HG03025 (cell line): ENCODE results near the gene NR1H4.
"Not testable (repeated sequence)": the region's sequence is repeated elsewhere in the genome, so short reads cannot be mapped to it uniquely, and the experiment has no call there.

ENCODE experiments used
- ATAC-seq: cut with Tn5 transposase; IDR thresholded peaks from one replicate; pipeline ENCODE4 v1.9.1; 2021; ENCODE audit warnings: mild to moderate bottlenecking, moderate library complexity; ENCODE audit not compliant: unreplicated experiment, low FRiP score

Gene NR1H4

GRCh38 chr12:100564905-100565467 is 91.3 kb downstream of the NR1H4 start:
- no peak for ATAC-seq

GRCh38 chr12:100565987-100566545 is 92.4 kb downstream of the NR1H4 start:
- no peak for ATAC-seq

DNA sequence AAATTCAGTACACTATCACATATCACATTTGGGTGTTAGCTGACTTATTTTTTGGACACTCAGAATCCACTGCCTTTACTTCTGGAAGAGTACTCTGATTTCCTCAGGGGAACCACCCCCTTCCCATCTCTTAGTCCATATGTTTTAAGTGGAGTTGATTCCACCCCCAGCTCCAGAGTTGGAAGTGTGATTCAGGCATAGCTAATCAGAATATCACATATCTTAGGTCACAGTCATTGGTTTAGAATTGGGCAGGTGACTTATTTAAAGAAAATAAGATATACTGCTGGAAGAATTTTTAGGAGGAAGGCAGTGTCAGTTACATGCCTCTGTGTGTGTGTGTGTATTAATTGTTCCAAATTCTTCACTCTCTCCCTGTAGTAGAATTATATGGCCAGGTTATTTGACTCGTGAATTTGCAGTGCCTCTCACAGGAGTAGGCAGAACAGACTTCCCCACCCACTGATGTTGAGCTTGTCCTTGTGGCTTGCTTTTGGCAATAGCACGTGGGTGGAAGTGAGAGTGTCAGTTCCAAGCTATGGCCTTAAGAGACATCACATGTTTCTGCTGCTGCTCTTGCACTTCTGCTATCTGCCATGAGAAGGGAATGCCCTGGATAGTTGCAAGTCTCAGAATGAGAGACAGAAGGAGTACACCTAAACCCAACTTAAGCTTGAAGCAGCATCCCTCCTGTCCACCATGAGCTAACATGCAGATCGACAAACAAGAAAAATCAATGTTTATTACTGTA is 93.4 kb downstream of the NR1H4 start:
- peak; percentile 99 for ATAC-seq

DNA sequence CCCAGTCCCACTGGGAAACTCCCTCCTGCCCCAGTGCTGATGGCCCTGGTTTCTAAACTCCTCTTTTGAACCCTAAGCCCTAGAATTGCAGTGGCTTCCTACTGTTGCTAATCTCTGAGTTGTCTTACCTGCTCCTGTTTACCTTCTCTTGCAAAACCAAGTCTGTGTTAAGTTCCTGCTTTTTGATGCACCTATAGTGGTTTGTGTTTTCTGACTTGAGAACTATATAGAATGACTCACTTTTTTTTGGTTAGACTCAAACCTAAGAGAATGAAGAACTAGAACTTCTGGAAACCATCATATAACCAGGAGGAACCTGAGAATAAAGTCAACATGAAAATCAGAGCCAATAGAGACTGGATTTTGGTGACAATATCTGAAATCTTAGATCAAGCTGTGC is 94.3 kb downstream of the NR1H4 start:
- peak; percentile 15 for ATAC-seq

DNA sequence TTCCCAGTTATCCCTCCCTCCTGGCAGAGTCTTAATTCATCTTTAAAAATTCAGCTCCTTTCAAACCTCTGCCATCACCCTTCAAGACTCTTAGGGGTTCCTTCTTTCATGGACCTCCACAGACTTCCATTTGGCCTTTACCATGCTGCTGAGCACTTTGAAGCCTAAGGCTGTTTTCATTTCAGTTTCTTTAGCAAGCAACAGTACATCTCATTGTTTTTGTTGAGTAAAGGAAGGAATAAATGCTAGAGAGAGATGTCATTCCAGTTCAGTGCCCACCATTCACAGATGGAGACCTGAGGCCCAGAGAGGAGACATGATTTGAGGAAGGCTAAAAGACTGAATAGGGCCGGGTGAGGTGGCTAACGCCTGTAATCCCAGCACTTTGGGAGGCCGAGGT is 98.5 kb downstream of the NR1H4 start:
- ATAC-seq, result no peak

GRCh38 chr12:100573292-100574186 is 99.9 kb downstream of the NR1H4 start, which contains the start of gene GAS2L3:
GAS2L3 (plus strand) TSS chr12:100573684; CDS start chr12:100594905, 21,221 bp downstream.
- peak; percentile 96 for ATAC-seq

DNA sequence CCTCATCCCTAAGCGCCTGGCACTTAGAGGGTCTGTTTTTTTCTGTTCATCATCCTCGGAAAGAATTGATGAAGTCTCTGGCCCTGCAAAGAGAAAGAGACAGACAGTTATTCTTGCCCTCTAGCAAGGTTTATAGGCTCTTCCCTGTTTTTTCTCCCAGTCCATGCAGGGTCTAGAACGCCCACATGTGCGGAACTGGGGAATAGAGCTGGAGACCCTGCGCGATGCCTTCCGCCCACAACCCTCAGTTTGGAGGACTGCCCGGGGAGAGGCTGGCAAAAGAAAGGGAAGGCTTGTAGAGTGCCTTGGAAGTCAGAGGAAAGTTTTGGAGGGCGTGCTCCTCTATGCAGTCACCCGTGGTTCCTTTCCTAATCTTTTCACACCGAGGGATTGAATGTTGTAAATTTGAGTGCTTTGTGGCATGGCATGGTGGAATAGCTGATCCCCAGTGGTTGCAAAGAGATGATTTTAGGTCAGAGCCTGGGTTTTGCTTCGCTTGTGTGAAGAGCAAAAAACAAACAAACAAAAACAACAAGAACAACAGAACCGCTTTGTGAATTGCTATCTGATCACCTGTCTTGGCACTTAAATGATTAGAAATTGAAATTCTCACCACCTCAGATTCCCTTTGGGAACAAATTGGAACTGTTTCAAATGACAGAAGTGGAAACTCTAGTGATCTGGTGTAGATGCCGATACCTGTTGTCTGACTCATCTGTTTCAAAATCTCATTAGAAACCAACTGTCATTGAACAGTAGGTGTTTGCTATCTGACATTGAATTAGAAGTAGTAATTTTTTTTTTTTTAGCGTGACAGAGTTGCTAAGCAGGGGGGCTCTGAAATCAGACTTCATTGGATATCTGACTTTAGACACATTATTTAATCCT is 100.8 kb downstream of the NR1H4 start:
- ATAC-seq, result peak; percentile 12

- no peak for ATAC-seq
Measured at GRCh38 chr12:100576331-100577036, 102.8 kb downstream of the NR1H4 start.

GRCh38 chr12:100578923-100579322 is 105.3 kb downstream of the NR1H4 start:
- ATAC-seq, result no peak

DNA sequence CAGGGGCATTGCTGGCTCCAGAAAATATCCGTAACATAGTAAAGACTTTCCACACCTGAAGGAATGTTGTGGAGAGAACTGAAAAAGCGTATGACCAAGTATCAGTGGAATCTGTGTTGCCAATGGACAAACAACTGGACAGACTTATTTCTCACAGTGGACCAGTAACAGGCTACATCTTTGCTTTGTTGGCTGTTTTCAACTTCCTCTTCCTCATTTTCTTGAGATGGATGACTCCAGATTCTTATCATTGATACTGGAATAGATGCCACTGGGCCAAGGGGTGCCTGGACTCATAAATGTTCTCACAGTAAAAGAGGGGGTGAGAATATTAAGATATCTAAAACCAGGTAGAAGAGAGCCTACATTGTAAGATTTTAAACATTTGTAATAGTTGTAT is 106.2 kb downstream of the NR1H4 start:
- ATAC-seq, result no peak

GRCh38 chr12:100584256-100584655 is 110.6 kb downstream of the NR1H4 start:
- no peak for ATAC-seq

DNA sequence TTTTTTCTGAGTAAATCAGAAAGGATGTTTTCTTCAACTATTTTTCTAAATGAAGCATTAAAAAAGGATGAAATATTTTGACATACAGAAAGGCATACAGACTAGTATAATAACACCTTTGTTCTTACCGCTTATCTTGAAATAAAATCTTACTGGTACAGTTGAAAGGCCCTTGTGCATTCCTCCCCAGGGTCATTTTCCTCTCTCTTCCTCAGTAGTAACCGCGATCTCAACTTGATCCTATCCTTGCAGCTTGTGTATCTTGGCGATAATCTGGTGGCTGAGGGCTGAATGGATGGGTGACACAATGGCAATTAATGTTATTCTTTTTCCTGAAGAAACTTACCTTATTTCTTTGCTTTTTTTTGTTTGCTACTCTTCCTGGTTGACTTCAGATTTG is 118.3 kb downstream of the NR1H4 start:
- no peak for ATAC-seq

DNA sequence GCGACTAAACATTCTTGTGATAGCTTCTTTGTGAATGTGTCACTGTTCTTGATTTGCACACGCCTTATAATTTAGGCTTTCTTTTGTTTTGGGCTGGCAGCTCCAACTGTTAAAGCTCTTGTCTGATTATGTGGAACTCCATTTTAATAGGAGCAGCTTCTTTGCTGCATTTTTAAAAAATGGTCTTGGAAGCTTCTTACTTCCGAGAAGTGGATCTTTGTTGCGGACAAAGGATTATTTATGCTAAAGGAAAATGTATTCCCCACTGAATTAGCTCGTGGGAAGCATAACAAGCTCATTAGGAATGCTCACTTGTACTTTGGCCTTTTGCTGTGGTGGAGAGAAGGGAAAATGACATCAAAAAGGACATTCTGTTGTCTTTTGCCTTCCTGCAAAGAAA is 119.8 kb downstream of the NR1H4 start:
- no peak for ATAC-seq

DNA sequence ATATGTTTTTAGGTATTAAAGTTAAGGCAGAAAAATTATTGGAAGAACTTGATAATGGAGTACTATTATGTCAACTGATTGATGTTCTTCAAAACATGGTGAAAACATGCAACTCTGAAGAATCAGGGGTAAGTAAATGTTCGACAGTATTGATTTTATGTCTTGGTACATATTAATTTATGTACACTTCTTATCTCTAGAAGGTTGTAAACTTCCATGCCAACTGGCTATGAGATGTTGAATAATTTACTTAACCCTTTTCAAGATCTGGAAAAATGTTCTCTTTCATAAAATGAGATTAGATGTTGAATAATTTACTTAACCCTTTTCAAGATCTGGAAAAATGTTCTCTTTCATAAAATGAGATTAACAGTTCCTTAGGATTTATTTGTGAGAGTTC is 128.0 kb downstream of the NR1H4 start:
- no peak for ATAC-seq

- ATAC-seq, result not testable (repeated sequence)
Measured at GRCh38 chr12:100602997-100603396, 129.3 kb downstream of the NR1H4 start.

GRCh38 chr12:100608776-100609175 is 135.1 kb downstream of the NR1H4 start:
- ATAC-seq, result no peak

DNA sequence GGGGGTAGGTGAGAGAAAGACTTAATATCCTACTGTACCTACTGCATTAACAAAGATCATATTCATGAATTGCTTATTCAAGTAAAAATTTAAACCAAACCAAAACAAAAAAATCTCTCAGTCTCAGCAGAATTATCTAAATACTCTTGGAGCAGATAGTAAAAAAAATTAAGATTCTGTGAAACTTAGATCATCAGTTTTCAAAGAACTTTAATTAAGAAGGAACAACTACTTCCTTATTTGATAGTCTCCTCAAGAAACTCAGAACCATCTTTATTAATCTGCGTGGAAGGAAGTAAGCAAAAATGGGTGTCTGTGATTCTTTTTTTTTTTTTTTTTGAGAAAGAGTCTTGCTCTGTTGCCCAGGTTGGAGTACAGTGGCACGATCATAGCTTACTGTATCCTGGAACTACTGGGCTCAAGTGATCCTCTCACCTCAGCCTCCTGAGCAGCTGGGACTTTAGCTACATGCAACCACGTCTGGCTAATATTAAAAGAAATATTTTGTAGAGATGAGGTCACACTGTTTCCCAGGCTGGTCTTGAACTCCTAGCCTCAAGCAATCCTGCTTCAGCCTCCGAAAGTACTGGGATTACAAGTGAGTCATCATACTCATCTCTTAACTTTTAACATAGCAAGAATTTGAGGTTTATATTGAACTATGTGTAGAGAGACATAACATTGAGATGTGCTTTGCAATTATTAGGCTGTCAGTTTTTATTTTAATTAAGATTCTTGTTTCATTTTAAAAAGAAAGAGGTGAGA is 137.2 kb downstream of the NR1H4 start:
- ATAC-seq, result no peak

DNA sequence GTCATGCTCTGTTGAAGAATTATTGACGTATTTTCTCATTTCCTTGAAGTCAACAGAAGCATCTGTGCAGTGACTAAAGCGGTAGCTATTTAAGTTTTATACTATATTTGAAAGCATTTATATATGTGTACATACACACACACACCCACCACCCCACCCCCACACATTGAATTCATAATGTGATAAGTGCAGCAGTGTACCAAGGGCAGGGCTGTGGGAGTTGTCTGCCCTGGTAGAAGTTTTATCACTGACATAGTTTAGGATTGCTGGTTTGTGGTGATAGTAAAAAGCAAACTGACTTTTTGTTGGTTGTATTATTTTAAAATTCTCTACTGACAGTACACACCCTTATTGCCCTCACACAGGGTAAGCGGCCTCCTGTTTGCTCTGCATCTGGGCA is 138.9 kb downstream of the NR1H4 start:
- ATAC-seq, result no peak
